HEK293 (cell line): ENCODE results near the gene MARCHF7.
A peak's percentile ranks its signal among the peaks of the same experiment; 100 is the strongest.

Experiments
- EGR2 ChIP-seq: fragments of 450-650 bp; formaldehyde crosslinking; IDR thresholded peaks from 2 replicates; pipeline ENCODE4 v1.5.1; 2016; ENCODE audit warnings: low read depth, missing biosample characterization, missing genetic modification characterization
- GFI1B ChIP-seq: fragments of 450-650 bp; formaldehyde crosslinking; IDR thresholded peaks from 2 replicates; pipeline ENCODE4 v1.5.1; 2016; ENCODE audit warnings: missing biosample characterization, missing genetic modification characterization
- KLF1 ChIP-seq: fragments of 450-650 bp; formaldehyde crosslinking; IDR thresholded peaks from 2 replicates; pipeline ENCODE4 v1.5.1; 2016; ENCODE audit warnings: missing biosample characterization, missing genetic modification characterization
- MEIS1 ChIP-seq: sonication (generic); formaldehyde crosslinking; IDR thresholded peaks from 2 replicates; pipeline ENCODE4 v1.8.1; 2022; ENCODE audit warnings: missing genetic modification reagents, mild to moderate bottlenecking, borderline replicate concordance
- OVOL3 ChIP-seq: fragments of 450-650 bp; formaldehyde crosslinking; IDR thresholded peaks from 2 replicates; pipeline ENCODE4 v1.5.1; 2016; ENCODE audit warnings: missing biosample characterization, missing genetic modification characterization
- SP2 ChIP-seq: fragments of 450-650 bp; formaldehyde crosslinking; IDR thresholded peaks from 2 replicates; pipeline ENCODE4 v1.5.1; 2016; ENCODE audit warnings: missing biosample characterization, missing genetic modification characterization
- ZNF121 ChIP-seq: fragments of 450-650 bp; formaldehyde crosslinking; IDR thresholded peaks from 2 replicates; pipeline ENCODE4 v1.5.1; 2016; ENCODE audit warnings: missing biosample characterization, missing genetic modification characterization
- ZNF157 ChIP-seq: fragments of 450-650 bp; formaldehyde crosslinking; IDR thresholded peaks from 2 replicates; pipeline ENCODE4 v1.5.1; 2016; ENCODE audit warnings: missing biosample characterization, missing genetic modification characterization
- ZNF2 ChIP-seq: fragments of 450-650 bp; formaldehyde crosslinking; IDR thresholded peaks from 2 replicates; pipeline ENCODE4 v1.5.1; 2016; ENCODE audit warnings: missing biosample characterization, missing genetic modification characterization
- ZNF239 ChIP-seq: fragments of 450-650 bp; formaldehyde crosslinking; IDR thresholded peaks from 2 replicates; pipeline ENCODE4 v1.5.1; 2016; ENCODE audit warnings: missing biosample characterization, missing genetic modification characterization
- ZNF24 ChIP-seq: fragments of 450-650 bp; formaldehyde crosslinking; IDR thresholded peaks from 2 replicates; pipeline ENCODE4 v1.5.1; 2016; ENCODE audit warnings: missing biosample characterization, missing genetic modification characterization
- ZNF324 ChIP-seq: fragments of 450-650 bp; formaldehyde crosslinking; IDR thresholded peaks from 2 replicates; pipeline ENCODE4 v1.5.1; 2016; ENCODE audit warnings: missing biosample characterization, missing genetic modification characterization
- ZNF404 ChIP-seq: fragments of 450-650 bp; formaldehyde crosslinking; IDR thresholded peaks from 2 replicates; pipeline ENCODE4 v1.5.1; 2017; ENCODE audit warnings: missing biosample characterization, missing genetic modification characterization
- ZNF423 ChIP-seq: fragments of 450-650 bp; formaldehyde crosslinking; IDR thresholded peaks from 2 replicates; pipeline ENCODE4 v1.5.1; 2016; ENCODE audit warnings: missing biosample characterization, missing genetic modification characterization
- ZNF433 ChIP-seq: fragments of 450-650 bp; formaldehyde crosslinking; IDR thresholded peaks from 2 replicates; pipeline ENCODE4 v1.5.1; 2016; ENCODE audit warnings: missing biosample characterization, missing genetic modification characterization, low read depth
- ZNF501 ChIP-seq: fragments of 450-650 bp; formaldehyde crosslinking; IDR thresholded peaks from 2 replicates; pipeline ENCODE4 v1.5.1; 2016; ENCODE audit warnings: missing biosample characterization, missing genetic modification characterization
- ZNF623 ChIP-seq: fragments of 450-650 bp; formaldehyde crosslinking; IDR thresholded peaks from 2 replicates; pipeline ENCODE4 v1.5.1; 2016; ENCODE audit warnings: missing biosample characterization, missing genetic modification characterization
- ZNF777 ChIP-seq: fragments of 450-650 bp; formaldehyde crosslinking; IDR thresholded peaks from 2 replicates; pipeline ENCODE4 v1.5.1; 2017; ENCODE audit warnings: missing biosample characterization, missing genetic modification characterization, borderline replicate concordance
- ZNF791 ChIP-seq: fragments of 450-650 bp; formaldehyde crosslinking; IDR thresholded peaks from 2 replicates; pipeline ENCODE4 v1.5.1; 2016; ENCODE audit warnings: missing biosample characterization, missing genetic modification characterization
- ZNF843 ChIP-seq: fragments of 450-650 bp; formaldehyde crosslinking; IDR thresholded peaks from 2 replicates; pipeline ENCODE4 v1.5.1; 2016; ENCODE audit warnings: missing biosample characterization, missing genetic modification characterization
- ZSCAN16 ChIP-seq: fragments of 450-650 bp; formaldehyde crosslinking; IDR thresholded peaks from 2 replicates; pipeline ENCODE4 v1.5.1; 2016; ENCODE audit warnings: missing biosample characterization, missing genetic modification characterization
- ZSCAN30 ChIP-seq: fragments of 450-650 bp; IDR thresholded peaks from 2 replicates; pipeline ENCODE4 v1.5.1; 2018; ENCODE audit warnings: missing biosample characterization, mild to moderate bottlenecking, missing genetic modification characterization, moderate library complexity
- TF ChIP-seq, protein P1 (sequence below): fragments of 450-650 bp; formaldehyde crosslinking; IDR thresholded peaks from 2 replicates; pipeline ENCODE4 v1.5.1; 2016; ENCODE audit warnings: missing biosample characterization, missing genetic modification characterization, low read depth
- TF ChIP-seq, protein P2 (sequence below): fragments of 450-650 bp; formaldehyde crosslinking; optimal IDR thresholded peaks from 2 replicates; pipeline ENCODE3; 2016; ENCODE audit warnings: missing biosample characterization, mild to moderate bottlenecking, missing genetic modification characterization
- TF ChIP-seq, protein P3 (sequence below): fragments of 450-650 bp; formaldehyde crosslinking; IDR thresholded peaks from 2 replicates; pipeline ENCODE4 v1.5.1; 2016; ENCODE audit warnings: missing biosample characterization, missing genetic modification characterization
- TF ChIP-seq, protein P4 (sequence below): fragments of 450-650 bp; formaldehyde crosslinking; IDR thresholded peaks from 2 replicates; pipeline ENCODE4 v1.5.1; 2016; ENCODE audit warnings: missing biosample characterization, missing genetic modification characterization
- TF ChIP-seq, protein P5 (sequence below): fragments of 450-650 bp; formaldehyde crosslinking; IDR thresholded peaks from 2 replicates; pipeline ENCODE4 v1.5.1; 2017; ENCODE audit warnings: missing biosample characterization, missing genetic modification characterization
- TF ChIP-seq, protein P6 (sequence below): fragments of 450-650 bp; formaldehyde crosslinking; IDR thresholded peaks from 2 replicates; pipeline ENCODE4 v1.5.1; 2017; ENCODE audit warnings: missing biosample characterization, missing genetic modification characterization
- TF ChIP-seq, protein P7 (sequence below): IDR thresholded peaks from 2 replicates; pipeline ENCODE4 v1.6.1; 2011; ENCODE audit warnings: mild to moderate bottlenecking, low read depth, low read length, borderline replicate concordance

MARCHF7 gene

DNA sequence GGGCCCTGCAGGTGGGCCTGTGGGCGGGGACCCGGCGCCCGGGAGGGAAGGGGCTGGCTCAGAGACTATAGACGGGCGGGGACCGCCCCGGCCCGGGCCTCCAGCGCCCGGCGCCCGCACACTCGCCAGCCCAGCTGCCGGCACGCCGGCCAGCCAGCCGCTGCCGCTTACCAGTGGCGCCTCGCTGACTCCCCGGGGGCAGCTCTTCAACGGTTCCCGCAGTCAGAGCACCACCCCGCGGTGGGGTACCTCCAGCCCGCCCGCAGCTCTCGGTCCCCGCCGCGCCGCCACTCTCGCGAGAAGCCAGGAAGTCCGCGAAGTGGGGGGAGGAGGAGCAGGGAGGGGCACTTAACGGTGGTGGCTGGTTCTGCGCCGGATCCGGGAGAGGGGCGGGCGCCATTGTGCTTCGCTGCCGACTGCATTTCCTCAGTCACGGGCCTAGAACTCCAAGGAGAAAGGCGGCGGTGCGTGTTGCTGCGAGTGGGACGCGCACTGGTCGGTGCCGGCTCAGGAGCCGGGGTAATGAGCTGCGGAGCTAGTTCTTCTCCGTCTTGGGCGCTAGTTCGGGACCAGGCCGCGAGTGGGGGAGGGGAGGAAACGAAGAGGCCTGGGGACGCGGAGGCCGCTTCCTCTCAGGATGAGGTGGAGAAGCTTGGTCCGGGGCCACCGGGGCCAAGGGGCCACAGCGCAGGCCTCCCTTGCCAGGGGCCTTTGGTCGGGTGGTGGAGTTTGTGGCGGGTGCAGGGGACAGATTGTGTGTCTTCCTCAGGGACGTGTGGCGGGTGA, at the start of gene MARCHF7 (continued):
- TF ChIP-seq, protein P1, sequence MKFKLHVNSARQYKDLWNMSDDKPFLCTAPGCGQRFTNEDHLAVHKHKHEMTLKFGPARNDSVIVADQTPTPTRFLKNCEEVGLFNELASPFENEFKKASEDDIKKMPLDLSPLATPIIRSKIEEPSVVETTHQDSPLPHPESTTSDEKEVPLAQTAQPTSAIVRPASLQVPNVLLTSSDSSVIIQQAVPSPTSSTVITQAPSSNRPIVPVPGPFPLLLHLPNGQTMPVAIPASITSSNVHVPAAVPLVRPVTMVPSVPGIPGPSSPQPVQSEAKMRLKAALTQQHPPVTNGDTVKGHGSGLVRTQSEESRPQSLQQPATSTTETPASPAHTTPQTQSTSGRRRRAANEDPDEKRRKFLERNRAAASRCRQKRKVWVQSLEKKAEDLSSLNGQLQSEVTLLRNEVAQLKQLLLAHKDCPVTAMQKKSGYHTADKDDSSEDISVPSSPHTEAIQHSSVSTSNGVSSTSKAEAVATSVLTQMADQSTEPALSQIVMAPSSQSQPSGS (tag by site-specific recombination), result no peak
- TF ChIP-seq EGR2 (tag by site-specific recombination) (peak; percentile 1; the same call in 1 of the 2 replicates), ZNF777 (no peak), ZNF423 (tag by site-specific recombination) (peak; percentile 97), KLF1 (tag by site-specific recombination) (no peak; the same call in 1 of the 2 replicates), ZNF433 (tag by site-specific recombination) (no peak), ZSCAN30 (tag by site-specific recombination) (peak; percentile 76), ZNF121 (tag by site-specific recombination) (peak; percentile 66; the same call in 1 of the 2 replicates), ZNF324 (tag by site-specific recombination) (peak; percentile 86; the same call in 1 of the 2 replicates), ZNF623 (peak; percentile 23), ZNF2 (peak; percentile 93), ZNF239 (no peak), SP2 (tag by site-specific recombination) (peak; percentile 71), GFI1B (tag by site-specific recombination) (no peak), ZNF843 (peak; percentile 73), ZNF791 (tag by site-specific recombination) (no peak), ZNF157 (tag by site-specific recombination) (no peak), ZNF404 (tag by site-specific recombination) (no peak), ZNF24 (tag by site-specific recombination) (peak; percentile 87), ZSCAN16 (tag by site-specific recombination) (no peak), OVOL3 (tag by site-specific recombination) (peak; percentile 94), MEIS1 (CRISPR knock-in tag) (no peak), ZNF501 (peak; percentile 98)
- TF ChIP-seq, protein P2, sequence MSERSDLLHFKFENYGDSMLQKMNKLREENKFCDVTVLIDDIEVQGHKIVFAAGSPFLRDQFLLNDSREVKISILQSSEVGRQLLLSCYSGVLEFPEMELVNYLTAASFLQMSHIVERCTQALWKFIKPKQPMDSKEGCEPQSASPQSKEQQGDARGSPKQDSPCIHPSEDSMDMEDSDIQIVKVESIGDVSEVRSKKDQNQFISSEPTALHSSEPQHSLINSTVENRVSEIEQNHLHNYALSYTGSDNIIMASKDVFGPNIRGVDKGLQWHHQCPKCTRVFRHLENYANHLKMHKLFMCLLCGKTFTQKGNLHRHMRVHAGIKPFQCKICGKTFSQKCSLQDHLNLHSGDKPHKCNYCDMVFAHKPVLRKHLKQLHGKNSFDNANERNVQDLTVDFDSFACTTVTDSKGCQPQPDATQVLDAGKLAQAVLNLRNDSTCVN (tag by site-specific recombination), result peak; percentile 79
- TF ChIP-seq, protein P3, sequence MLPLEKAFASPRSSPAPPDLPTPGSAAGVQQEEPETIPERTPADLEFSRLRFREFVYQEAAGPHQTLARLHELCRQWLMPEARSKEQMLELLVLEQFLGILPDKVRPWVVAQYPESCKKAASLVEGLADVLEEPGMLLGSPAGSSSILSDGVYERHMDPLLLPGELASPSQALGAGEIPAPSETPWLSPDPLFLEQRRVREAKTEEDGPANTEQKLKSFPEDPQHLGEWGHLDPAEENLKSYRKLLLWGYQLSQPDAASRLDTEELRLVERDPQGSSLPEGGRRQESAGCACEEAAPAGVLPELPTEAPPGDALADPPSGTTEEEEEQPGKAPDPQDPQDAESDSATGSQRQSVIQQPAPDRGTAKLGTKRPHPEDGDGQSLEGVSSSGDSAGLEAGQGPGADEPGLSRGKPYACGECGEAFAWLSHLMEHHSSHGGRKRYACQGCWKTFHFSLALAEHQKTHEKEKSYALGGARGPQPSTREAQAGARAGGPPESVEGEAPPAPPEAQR, result no peak
- TF ChIP-seq, protein P4, sequence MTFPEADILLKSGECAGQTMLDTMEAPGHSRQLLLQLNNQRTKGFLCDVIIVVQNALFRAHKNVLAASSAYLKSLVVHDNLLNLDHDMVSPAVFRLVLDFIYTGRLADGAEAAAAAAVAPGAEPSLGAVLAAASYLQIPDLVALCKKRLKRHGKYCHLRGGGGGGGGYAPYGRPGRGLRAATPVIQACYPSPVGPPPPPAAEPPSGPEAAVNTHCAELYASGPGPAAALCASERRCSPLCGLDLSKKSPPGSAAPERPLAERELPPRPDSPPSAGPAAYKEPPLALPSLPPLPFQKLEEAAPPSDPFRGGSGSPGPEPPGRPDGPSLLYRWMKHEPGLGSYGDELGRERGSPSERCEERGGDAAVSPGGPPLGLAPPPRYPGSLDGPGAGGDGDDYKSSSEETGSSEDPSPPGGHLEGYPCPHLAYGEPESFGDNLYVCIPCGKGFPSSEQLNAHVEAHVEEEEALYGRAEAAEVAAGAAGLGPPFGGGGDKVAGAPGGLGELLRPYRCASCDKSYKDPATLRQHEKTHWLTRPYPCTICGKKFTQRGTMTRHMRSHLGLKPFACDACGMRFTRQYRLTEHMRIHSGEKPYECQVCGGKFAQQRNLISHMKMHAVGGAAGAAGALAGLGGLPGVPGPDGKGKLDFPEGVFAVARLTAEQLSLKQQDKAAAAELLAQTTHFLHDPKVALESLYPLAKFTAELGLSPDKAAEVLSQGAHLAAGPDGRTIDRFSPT (tag by site-specific recombination), result peak; percentile 27; the same call in 1 of the 2 replicates
- TF ChIP-seq, protein P5, sequence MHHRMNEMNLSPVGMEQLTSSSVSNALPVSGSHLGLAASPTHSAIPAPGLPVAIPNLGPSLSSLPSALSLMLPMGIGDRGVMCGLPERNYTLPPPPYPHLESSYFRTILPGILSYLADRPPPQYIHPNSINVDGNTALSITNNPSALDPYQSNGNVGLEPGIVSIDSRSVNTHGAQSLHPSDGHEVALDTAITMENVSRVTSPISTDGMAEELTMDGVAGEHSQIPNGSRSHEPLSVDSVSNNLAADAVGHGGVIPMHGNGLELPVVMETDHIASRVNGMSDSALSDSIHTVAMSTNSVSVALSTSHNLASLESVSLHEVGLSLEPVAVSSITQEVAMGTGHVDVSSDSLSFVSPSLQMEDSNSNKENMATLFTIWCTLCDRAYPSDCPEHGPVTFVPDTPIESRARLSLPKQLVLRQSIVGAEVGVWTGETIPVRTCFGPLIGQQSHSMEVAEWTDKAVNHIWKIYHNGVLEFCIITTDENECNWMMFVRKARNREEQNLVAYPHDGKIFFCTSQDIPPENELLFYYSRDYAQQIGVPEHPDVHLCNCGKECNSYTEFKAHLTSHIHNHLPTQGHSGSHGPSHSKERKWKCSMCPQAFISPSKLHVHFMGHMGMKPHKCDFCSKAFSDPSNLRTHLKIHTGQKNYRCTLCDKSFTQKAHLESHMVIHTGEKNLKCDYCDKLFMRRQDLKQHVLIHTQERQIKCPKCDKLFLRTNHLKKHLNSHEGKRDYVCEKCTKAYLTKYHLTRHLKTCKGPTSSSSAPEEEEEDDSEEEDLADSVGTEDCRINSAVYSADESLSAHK (tag by site-specific recombination), result 0 out of 2 replicates have a peak, but pooled peaks have one; percentile 41
- TF ChIP-seq, protein P6, sequence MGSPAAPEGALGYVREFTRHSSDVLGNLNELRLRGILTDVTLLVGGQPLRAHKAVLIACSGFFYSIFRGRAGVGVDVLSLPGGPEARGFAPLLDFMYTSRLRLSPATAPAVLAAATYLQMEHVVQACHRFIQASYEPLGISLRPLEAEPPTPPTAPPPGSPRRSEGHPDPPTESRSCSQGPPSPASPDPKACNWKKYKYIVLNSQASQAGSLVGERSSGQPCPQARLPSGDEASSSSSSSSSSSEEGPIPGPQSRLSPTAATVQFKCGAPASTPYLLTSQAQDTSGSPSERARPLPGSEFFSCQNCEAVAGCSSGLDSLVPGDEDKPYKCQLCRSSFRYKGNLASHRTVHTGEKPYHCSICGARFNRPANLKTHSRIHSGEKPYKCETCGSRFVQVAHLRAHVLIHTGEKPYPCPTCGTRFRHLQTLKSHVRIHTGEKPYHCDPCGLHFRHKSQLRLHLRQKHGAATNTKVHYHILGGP (tag by site-specific recombination), result no peak
- TF ChIP-seq, protein P7, sequence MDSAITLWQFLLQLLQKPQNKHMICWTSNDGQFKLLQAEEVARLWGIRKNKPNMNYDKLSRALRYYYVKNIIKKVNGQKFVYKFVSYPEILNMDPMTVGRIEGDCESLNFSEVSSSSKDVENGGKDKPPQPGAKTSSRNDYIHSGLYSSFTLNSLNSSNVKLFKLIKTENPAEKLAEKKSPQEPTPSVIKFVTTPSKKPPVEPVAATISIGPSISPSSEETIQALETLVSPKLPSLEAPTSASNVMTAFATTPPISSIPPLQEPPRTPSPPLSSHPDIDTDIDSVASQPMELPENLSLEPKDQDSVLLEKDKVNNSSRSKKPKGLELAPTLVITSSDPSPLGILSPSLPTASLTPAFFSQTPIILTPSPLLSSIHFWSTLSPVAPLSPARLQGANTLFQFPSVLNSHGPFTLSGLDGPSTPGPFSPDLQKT, result no peak
